Activated T-helper 1 cell treated with anti-CD3 and anti-CD28 coated beads, Interleukin-12 subunit alpha, Interleukin-12 subunit beta, Interleukin-2, Interleukin-4 antibody, amounts not matched to agents 30 ng/mL and 10 ng/mL and 1 ng/mL, durations not matched to agents 14 hours and 24 hours and 36 hours (primary cell): ENCODE data around the gene DES. TPM values are rescaled to one million over a fixed set of nuclear protein-coding genes. Genes with fewer than 3 reads are reported as not detected.

ENCODE experiments used
- DNase-seq: peaks from one replicate; pipeline ENCODE4 v3.0.0; 2021; ENCODE audit warnings: low spot score
- H3K27ac Mint-ChIP-seq: one replicate; pipeline ENCODE4 v1.8.0; 2021; ENCODE audit warnings: mild to moderate bottlenecking, mixed read lengths
- H3K27me3 Mint-ChIP-seq: one replicate; pipeline ENCODE4 v1.8.0; 2022; ENCODE audit warnings: mild to moderate bottlenecking, moderate library complexity, mixed read lengths; ENCODE audit not compliant: insufficient read depth
- H3K36me3 Mint-ChIP-seq: one replicate; pipeline ENCODE4 v1.8.0; 2021; ENCODE audit warnings: low read depth, mixed read lengths
- H3K4me1 Mint-ChIP-seq: one replicate; pipeline ENCODE4 v1.8.0; 2021; ENCODE audit warnings: low read depth, mixed read lengths
- H3K4me3 Mint-ChIP-seq: one replicate; pipeline ENCODE4 v1.8.0; 2021; ENCODE audit warnings: mild to moderate bottlenecking, moderate library complexity, mixed read lengths
- H3K9me3 Mint-ChIP-seq: one replicate; pipeline ENCODE4 v1.8.0; 2021; ENCODE audit warnings: mixed read lengths
- intact Hi-C: fragments of 100-400 bp; cut with micrococcal nuclease; formaldehyde crosslinking; loops from one replicate; pipeline ENCODE4 v1.15.1; 2024
- total RNA-seq: library from RNA; stranded (reverse); gene quantifications from 2 replicates; pipeline ENCODE4 v1.2.3, GENCODE V29; 2022

DES gene
- total RNA-seq, 1 donor from 2014 or later, result not detected

DNA sequence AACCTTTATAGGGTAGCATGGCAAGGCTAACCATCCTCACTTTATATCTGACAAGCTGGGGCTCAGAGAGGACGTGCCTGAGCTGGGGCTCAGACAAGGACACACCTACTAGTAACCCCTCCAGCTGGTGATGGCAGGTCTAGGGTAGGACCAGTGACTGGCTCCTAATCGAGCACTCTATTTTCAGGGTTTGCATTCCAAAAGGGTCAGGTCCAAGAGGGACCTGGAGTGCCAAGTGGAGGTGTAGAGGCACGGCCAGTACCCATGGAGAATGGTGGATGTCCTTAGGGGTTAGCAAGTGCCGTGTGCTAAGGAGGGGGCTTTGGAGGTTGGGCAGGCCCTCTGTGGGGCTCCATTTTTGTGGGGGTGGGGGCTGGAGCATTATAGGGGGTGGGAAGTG is 1.2 kb upstream of the DES start:
- Mint-ChIP-seq H3K36me3 (no peaks in the 10 kb centered on the region), H3K9me3 (no peaks in the 10 kb centered on the region), H3K27ac (no peak overlapping the region), H3K4me3 (no peak overlapping the region), H3K27me3 (peaks cover 34% of the 10 kb centered on the region), H3K4me1 (no peaks in the 10 kb centered on the region)
- intact Hi-C loops, result no loop called here
- no peak for DNase-seq

DNA sequence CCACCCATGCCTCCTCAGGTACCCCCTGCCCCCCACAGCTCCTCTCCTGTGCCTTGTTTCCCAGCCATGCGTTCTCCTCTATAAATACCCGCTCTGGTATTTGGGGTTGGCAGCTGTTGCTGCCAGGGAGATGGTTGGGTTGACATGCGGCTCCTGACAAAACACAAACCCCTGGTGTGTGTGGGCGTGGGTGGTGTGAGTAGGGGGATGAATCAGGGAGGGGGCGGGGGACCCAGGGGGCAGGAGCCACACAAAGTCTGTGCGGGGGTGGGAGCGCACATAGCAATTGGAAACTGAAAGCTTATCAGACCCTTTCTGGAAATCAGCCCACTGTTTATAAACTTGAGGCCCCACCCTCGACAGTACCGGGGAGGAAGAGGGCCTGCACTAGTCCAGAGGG is 803 bp upstream of the DES start:
- no peaks in the 10 kb centered on the region for H3K9me3 Mint-ChIP-seq
- H3K27me3 Mint-ChIP-seq, result peaks cover 33% of the 10 kb centered on the region
- H3K4me3 Mint-ChIP-seq, result no peak overlapping the region
- DNase-seq, result no peak
- no peak overlapping the region for H3K27ac Mint-ChIP-seq
- intact Hi-C loops, result no loop called here
- no peaks in the 10 kb centered on the region for H3K36me3 Mint-ChIP-seq
- no peaks in the 10 kb centered on the region for H3K4me1 Mint-ChIP-seq

DNA sequence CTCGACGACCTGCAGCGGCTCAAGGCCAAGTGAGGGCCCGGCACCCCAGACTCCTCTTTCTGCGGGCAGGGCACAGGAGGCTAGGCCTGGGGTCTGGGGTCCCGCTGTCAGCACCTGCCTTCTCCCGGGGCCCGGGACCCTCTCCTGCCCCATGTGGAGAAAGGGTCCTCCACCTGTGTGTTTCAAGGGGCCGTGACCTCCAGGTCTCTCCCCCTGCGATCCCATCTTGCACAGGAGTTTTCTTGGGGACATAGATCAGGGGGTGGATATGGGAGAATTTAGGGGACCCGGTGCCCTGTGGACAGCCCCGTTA is 791 bp downstream of the DES start:
- Mint-ChIP-seq H3K27me3 (peaks cover 22% of the 10 kb centered on the region), H3K9me3 (no peaks in the 10 kb centered on the region), H3K36me3 (no peaks in the 10 kb centered on the region), H3K4me3 (no peak overlapping the region), H3K4me1 (no peaks in the 10 kb centered on the region), H3K27ac (no peak overlapping the region)
- intact Hi-C loops, result no loop called here
- no peak for DNase-seq

DNA sequence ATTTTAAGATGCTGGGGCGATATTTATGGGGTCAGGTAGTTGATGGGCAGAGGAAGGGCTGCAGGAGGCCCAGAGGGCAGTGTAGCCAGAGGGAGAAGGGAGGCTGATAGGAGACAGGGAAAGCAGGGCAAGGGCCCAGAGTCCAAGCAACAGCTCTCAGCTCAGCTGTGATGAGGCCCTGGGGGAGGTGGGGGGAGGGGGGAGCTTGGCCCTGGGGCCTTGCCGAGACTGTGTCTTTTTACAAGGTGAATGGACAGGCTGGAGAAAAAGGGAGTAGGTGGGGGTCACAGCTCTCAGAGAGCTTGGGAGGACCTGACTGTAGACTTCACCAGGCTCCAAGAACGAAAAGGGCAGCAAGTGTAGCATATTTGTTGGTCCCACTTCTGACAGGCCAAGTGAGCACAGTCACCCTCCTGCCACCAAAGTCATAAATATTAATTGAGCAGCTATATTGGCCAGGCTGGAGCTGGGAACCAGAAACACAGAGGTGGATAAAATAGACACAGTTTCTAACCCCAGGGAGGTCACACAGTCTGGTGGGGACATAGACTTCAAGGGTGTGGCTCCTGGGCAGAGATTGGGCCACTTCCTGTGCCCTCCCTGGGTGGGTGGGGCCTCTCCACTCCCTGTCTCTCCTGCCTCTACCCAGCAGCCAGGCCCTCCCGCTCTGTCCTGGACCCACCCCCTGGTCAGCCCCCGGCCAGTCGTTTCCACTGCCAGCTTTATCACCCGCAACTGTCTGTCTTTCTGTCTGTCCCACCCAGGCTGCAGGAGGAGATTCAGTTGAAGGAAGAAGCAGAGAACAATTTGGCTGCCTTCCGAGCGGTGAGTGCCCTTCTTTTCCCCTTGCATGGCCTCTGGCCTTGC is 1.4 kb downstream of the DES start:
- intact Hi-C loops, result no loop called here
- Mint-ChIP-seq H3K4me3 (no peak overlapping the region), H3K27me3 (peaks cover 21% of the 10 kb centered on the region), H3K4me1 (no peaks in the 10 kb centered on the region), H3K36me3 (no peaks in the 10 kb centered on the region), H3K9me3 (no peaks in the 10 kb centered on the region), H3K27ac (no peak overlapping the region)
- DNase-seq, result no peak

DNA sequence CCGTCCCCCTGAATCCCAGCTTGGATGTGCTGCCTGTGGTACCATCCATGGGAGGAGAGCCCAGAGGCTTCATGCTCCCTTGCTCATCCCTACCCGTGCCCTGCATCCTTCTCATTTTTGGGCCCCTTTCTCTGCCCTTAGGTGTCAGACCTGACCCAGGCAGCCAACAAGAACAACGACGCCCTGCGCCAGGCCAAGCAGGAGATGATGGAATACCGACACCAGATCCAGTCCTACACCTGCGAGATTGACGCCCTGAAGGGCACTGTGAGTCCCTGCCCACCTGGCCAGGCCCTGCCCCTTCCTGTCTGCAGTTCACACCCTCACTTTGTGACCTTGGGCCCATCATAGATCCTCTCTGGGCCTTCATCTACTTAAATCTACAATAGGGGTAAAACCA is 2.5 kb downstream of the DES start:
- intact Hi-C loops, result no loop called here
- Mint-ChIP-seq H3K27ac (no peak overlapping the region), H3K27me3 (peaks cover 18% of the 10 kb centered on the region), H3K36me3 (no peaks in the 10 kb centered on the region), H3K9me3 (no peaks in the 10 kb centered on the region), H3K4me3 (no peak overlapping the region), H3K4me1 (no peaks in the 10 kb centered on the region)
- no peak for DNase-seq

DNA sequence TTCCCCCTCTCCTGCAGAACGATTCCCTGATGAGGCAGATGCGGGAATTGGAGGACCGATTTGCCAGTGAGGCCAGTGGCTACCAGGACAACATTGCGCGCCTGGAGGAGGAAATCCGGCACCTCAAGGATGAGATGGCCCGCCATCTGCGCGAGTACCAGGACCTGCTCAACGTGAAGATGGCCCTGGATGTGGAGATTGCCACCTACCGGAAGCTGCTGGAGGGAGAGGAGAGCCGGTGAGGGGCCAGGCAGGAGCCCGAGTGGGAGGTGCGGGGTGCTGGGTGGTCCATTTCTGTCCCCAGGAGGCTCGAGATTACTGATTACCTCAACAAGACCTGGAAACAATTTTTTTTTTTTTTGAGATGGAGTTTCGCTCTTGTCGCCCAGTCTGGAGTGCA is 3.1 kb downstream of the DES start:
- peaks cover 16% of the 10 kb centered on the region for H3K27me3 Mint-ChIP-seq
- intact Hi-C loops, result no loop called here
- DNase-seq, result no peak
- H3K4me3 Mint-ChIP-seq, result no peak overlapping the region
- H3K9me3 Mint-ChIP-seq, result no peaks in the 10 kb centered on the region
- H3K27ac Mint-ChIP-seq, result no peak overlapping the region
- no peaks in the 10 kb centered on the region for H3K4me1 Mint-ChIP-seq
- H3K36me3 Mint-ChIP-seq, result no peaks in the 10 kb centered on the region

DNA sequence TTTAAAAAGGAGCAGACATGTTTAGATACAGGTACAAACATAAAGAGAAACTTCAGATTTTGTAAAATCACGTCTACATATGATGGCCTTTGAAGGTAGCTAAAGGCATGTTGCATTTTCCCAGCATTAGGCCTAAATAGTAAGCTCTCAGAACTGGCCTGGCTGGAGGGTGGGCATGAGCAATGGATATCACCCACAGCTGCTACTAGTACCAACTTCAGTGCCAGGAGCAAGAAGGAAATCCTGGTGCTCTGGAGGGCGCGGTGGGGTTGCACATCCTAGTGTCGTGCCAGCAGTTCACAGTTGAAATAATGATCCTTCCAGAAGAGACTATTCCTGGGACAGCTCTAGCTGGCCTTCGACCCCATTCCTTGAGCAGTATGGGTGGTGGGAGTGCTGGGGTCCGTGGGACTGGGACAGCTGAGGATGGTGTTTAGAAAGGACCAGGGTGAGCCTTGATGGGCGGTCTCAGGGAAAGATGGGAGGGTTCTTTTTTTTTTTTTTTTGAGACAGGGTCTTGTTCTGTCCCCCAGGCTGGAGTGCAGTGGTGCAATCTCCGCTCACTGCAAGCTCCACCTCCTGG is 4.9 kb downstream of the DES start:
- Mint-ChIP-seq H3K27me3 (peaks cover 17% of the 10 kb centered on the region), H3K4me1 (no peaks in the 10 kb centered on the region)

DNA sequence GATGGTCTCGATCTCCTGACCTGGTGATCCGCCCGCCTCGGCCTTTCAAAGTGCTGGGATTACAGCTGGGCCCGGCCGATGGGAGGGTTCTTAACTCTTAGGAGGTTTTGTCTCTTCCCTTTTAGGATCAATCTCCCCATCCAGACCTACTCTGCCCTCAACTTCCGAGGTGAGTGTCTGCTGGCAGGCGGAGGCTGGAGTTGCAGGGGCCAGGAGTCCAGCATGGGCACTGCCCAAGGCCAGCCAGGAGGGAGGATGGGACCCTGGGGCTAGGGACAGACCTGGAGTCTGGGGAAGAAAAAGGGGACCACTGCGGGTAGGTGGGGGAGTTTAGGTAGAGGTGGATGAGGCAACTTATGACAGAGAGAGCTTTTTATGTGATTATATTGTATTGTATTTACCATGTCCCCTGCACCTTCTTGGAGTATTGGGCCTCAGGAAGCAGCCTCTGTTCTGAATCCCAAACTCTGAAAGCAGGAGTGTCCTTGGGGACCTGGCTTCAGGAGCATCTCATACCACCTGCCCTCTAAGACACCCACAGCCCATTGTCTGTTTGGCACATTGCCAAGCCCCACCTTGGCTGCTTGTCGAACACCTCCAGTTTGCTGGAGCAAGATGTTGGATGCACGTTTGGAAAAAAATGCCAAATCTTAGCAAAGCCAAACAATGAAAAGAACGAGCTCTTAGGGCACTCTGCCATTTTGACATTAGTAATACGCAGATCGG is 5.6 kb downstream of the DES start:
- intact Hi-C loops, result no loop called here
- Mint-ChIP-seq H3K4me3 (no peak overlapping the region), H3K27ac (no peak overlapping the region), H3K9me3 (no peaks in the 10 kb centered on the region), H3K36me3 (no peaks in the 10 kb centered on the region), H3K27me3 (peaks cover 17% of the 10 kb centered on the region), H3K4me1 (no peaks in the 10 kb centered on the region)
- DNase-seq, result no peak

More for the DNA sequence above, 4.9 kb downstream of the DES start:
- Mint-ChIP-seq H3K9me3 (no peaks in the 10 kb centered on the region), H3K36me3 (no peaks in the 10 kb centered on the region), H3K27ac (no peak overlapping the region), H3K4me3 (no peak overlapping the region)
- DNase-seq, result no peak
- intact Hi-C loops, result no loop called here

DNA sequence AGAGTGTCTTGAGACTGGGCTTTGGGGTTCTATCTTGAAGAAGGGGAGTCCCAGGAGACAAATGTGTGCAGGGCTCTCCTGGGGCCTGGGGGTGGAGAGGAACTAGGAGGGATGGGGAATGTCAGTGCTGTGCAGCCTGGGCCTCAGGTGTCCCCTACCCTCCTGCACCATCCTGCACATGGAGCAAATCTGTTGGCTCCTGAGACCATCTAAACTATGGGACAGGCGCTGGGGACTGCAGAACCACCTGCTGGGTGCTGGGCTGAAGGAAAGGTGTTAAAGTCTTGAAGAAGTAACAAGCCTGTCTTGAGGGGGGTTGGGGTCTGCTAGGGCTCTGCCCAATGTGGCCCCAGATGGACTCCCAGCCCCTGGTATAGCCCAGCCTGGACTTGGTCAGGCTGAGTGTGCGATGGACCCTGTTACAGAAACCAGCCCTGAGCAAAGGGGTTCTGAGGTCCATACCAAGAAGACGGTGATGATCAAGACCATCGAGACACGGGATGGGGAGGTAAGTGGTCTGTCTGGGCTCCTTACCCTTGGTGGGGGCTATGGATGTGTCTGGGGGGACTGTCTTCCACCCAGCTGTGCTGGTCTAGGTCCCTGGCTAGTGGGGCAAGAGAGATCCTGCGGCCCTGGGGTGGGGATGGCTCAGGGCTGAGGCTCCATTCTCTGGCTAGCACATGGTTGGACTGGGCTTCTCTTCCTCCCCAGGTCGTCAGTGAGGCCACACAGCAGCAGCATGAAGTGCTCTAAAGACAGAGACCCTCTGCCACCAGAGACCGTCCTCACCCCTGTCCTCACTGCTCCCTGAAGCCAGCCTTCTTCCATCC is 7.3 kb downstream of the DES start:
- Mint-ChIP-seq H3K9me3 (no peaks in the 10 kb centered on the region), H3K4me3 (no peak overlapping the region), H3K27me3 (peaks cover 9% of the 10 kb centered on the region), H3K27ac (no peak overlapping the region), H3K4me1 (no peaks in the 10 kb centered on the region), H3K36me3 (no peaks in the 10 kb centered on the region)
- intact Hi-C loops, result no loop called here
- no peak for DNase-seq

DNA sequence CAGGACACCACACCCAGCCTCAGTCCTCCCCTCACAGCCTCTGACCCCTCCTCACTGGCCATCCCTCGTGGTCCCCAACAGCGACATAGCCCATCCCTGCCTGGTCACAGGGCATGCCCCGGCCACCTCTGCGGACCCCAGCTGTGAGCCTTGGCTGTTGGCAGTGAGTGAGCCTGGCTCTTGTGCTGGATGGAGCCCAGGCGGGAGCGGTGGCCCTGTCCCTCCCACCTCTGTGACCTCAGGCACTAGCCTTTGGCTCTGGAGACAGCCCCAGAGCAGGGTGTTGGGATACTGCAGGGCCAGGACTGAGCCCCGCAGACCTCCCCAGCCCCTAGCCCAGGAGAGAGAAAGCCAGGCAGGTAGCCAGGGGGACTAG is 7.9 kb downstream of the DES start:
- Mint-ChIP-seq H3K27me3 (peaks cover 9% of the 10 kb centered on the region), H3K9me3 (no peaks in the 10 kb centered on the region)
- DNase-seq, result no peak

DNA sequence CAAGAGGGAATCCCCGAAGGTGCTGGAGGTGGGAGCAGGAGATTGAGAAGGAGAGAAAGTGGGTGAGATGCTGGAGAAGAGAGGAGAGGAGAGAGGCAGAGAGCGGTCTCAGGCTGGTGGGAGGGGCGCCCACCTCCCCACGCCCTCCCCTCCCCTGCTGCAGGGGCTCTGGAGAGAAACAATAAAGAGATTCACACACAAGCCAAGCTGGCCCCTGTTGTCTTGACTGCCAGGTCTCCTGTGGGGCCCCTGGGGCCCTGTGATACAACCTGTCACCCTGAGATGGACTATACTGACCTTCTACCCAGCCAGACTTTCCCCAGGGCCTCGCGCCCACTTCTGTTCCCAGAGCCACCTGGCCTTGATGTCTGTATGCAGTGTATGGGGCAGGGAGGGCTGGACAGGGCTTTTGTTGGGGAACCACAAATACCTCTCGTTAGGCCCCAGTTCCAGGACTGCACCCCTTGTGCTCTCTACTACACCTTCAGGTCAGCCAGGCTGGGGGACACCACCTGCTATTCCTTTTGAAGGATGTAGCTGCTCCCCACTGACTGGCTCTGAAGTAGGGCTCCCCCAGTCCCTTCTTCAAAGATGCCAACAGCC is 8.5 kb downstream of the DES start:
- H3K27me3 Mint-ChIP-seq, result peaks cover 9% of the 10 kb centered on the region
- no peak for DNase-seq
- H3K27ac Mint-ChIP-seq, result no peak overlapping the region
- H3K36me3 Mint-ChIP-seq, result no peaks in the 10 kb centered on the region
- no peaks in the 10 kb centered on the region for H3K9me3 Mint-ChIP-seq
- no peaks in the 10 kb centered on the region for H3K4me1 Mint-ChIP-seq
- intact Hi-C loops, result no loop called here
- no peak overlapping the region for H3K4me3 Mint-ChIP-seq

More for the DNA sequence above, 7.9 kb downstream of the DES start:
- Mint-ChIP-seq H3K4me1 (no peaks in the 10 kb centered on the region), H3K36me3 (no peaks in the 10 kb centered on the region), H3K27ac (no peak overlapping the region), H3K4me3 (no peak overlapping the region)
- intact Hi-C loops, result no loop called here

DNA sequence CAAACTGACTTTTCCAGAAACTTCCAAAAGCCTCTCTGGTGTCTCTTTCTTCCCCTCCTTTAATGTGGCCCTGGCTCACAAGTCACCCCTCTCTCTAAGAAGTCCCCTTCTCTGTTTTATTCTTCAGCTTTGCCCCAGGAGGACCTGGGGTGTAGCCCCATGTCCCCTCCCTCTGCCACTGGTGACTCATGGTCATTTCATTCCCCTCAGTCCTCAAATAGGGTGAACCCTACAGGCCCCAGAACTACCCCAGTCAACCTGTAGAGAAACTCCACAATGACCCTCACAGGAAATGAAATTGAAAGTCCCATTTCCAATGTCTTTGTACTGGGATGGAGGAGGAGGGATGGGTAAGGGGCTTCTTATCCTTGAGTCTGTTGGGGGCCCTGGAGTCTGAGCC is 10.3 kb downstream of the DES start:
- Mint-ChIP-seq H3K27me3 (peaks cover 20% of the 10 kb centered on the region), H3K9me3 (no peaks in the 10 kb centered on the region), H3K4me3 (no peak overlapping the region), H3K4me1 (no peaks in the 10 kb centered on the region), H3K27ac (no peak overlapping the region), H3K36me3 (no peaks in the 10 kb centered on the region)
- intact Hi-C loops, result no loop called here
- DNase-seq, result no peak
